IMR-90 (cell line): ENCODE results near the gene KRT80. TPM values are rescaled to one million over a fixed set of nuclear protein-coding genes. Genes with fewer than 3 reads are reported as not detected.

Source experiments
- ATAC-seq: fragments of 200-7000 bp; cut with Tn5 transposase; 2 replicates; pipeline ENCODE4 v1.9.1; 2020; ENCODE audit warnings: low read depth, mild to moderate bottlenecking, moderate library complexity
- BruUV-seq: library from RNA; stranded (reverse); fragments of 400-500 nt; replicated peaks from 2 replicates; lab custom pipeline; 2021; lab: Mats Ljungman, UMichigan
- CTCF ChIA-PET: fragments of 300-600 bp; formaldehyde crosslinking; extraction: SDS; loops from one replicate; lab custom pipeline; 2021; ENCODE audit warnings: antibody characterized with exemption; lab: Yijun Ruan, JAX
- POLR2A ChIA-PET: fragments of 300-600 bp; sonication (Branson Sonifier 250); formaldehyde crosslinking; loops from one replicate; lab custom pipeline; 2022; ENCODE audit warnings: antibody characterized with exemption; ENCODE audit not compliant: unreplicated experiment; lab: Charles Lee
- DNase-seq: peaks from one replicate; pipeline ENCODE4 v3.0.0; 2013
- H2AFZ ChIP-seq: replicated peaks from 2 replicates; pipeline ENCODE3; 2013; ENCODE audit warnings: low read length, mild to moderate bottlenecking; ENCODE audit not compliant: poor library complexity
- H2AK5ac ChIP-seq: 2 replicates; pipeline ENCODE4 v1.6.1; 2013; ENCODE audit warnings: low read depth, low read length, inconsistent platforms
- H2AK9ac ChIP-seq: replicated peaks from 2 replicates; pipeline ENCODE3; 2013; ENCODE audit warnings: mild to moderate bottlenecking, low read depth, low read length, moderate library complexity; ENCODE audit not compliant: poor library complexity
- H2BK120ac ChIP-seq: 2 replicates; pipeline ENCODE4 v1.6.1; 2013; ENCODE audit warnings: low read depth, low read length, inconsistent platforms
- H2BK15ac ChIP-seq: 3 replicates; pipeline ENCODE4 v1.6.1; 2013; ENCODE audit warnings: low read depth, low read length, inconsistent platforms
- H2BK20ac ChIP-seq: 2 replicates; pipeline ENCODE4 v1.6.1; 2013; ENCODE audit warnings: low read depth, mild to moderate bottlenecking, inconsistent platforms, low read length, moderate library complexity
- H2BK5ac ChIP-seq: 2 replicates; pipeline ENCODE4 v1.6.1; 2013; ENCODE audit warnings: mild to moderate bottlenecking, low read depth, low read length, inconsistent platforms; ENCODE audit not compliant: poor library complexity, severe bottlenecking
- H3K14ac ChIP-seq: replicated peaks from 2 replicates; pipeline ENCODE4 v1.6.1; 2013; ENCODE audit warnings: low read depth, low read length, inconsistent platforms
- H3K18ac ChIP-seq: 2 replicates; pipeline ENCODE4 v1.6.1; 2013; ENCODE audit warnings: low read depth, low read length, control low read depth
- H3K23ac ChIP-seq: 2 replicates; pipeline ENCODE4 v1.6.1; 2013; ENCODE audit warnings: low read depth, low read length, inconsistent platforms
- H3K27ac ChIP-seq: 2 replicates; pipeline ENCODE4 v1.5.1; 2013; ENCODE audit warnings: mild to moderate bottlenecking, control low read depth, low read length; ENCODE audit not compliant: insufficient read depth
- H3K27me3 ChIP-seq: 2 replicates; pipeline ENCODE4 v1.6.1; 2013; ENCODE audit warnings: low read length; ENCODE audit not compliant: control insufficient read depth, insufficient read depth
- H3K36me3 ChIP-seq: 2 replicates; pipeline ENCODE4 v1.6.1; 2013; ENCODE audit warnings: low read length, mixed read lengths; ENCODE audit not compliant: control insufficient read depth, insufficient read depth
- H3K4ac ChIP-seq: 2 replicates; pipeline ENCODE4 v1.6.1; 2013; ENCODE audit warnings: low read depth, low read length, inconsistent platforms
- H3K4me1 ChIP-seq: 2 replicates; pipeline ENCODE4 v1.6.1; 2013; ENCODE audit warnings: low read length, mixed read lengths; ENCODE audit not compliant: control insufficient read depth, insufficient read depth
- H3K4me2 ChIP-seq: 2 replicates; pipeline ENCODE4 v1.6.1; 2013; ENCODE audit warnings: low read depth, mild to moderate bottlenecking, control low read depth, low read length, moderate library complexity
- H3K4me3 ChIP-seq: 2 replicates; pipeline ENCODE4 v1.5.1; 2013; ENCODE audit warnings: low read depth, mild to moderate bottlenecking, control low read depth, low read length, moderate library complexity; ENCODE audit not compliant: insufficient read depth
- H3K56ac ChIP-seq: 2 replicates; pipeline ENCODE4 v1.6.1; 2013; ENCODE audit warnings: low read length, inconsistent platforms; ENCODE audit not compliant: insufficient read depth; ENCODE audit errors: extremely low read depth
- H3K79me1 ChIP-seq, 2 experiments: 2 replicates each; pipeline ENCODE4 v1.6.1; 2013; ENCODE audit warnings: low read length in 2 of 2, inconsistent platforms in 1 of 2, low read depth in 1 of 2
- H3K9ac ChIP-seq: 2 replicates; pipeline ENCODE4 v1.6.1; 2013; ENCODE audit warnings: low read depth, low read length, control low read depth
- H3K9me1 ChIP-seq: 2 replicates; pipeline ENCODE4 v1.6.1; 2013; ENCODE audit warnings: low read length, inconsistent platforms; ENCODE audit not compliant: insufficient read depth
- H3K9me3 ChIP-seq: 2 replicates; pipeline ENCODE4 v1.6.1; 2013; ENCODE audit warnings: low read length; ENCODE audit not compliant: control insufficient read depth, insufficient read depth
- H4K20me1 ChIP-seq: 2 replicates; pipeline ENCODE4 v1.6.1; 2013; ENCODE audit warnings: low read length, inconsistent platforms; ENCODE audit not compliant: insufficient read depth
- H4K5ac ChIP-seq: 2 replicates; pipeline ENCODE4 v1.6.1; 2013; ENCODE audit warnings: mild to moderate bottlenecking, low read depth, low read length, control low read depth
- H4K8ac ChIP-seq, 2 experiments: 2 replicates each; pipeline ENCODE4 v1.6.1; 2013; ENCODE audit warnings: low read depth in 2 of 2, low read length in 2 of 2, control low read depth in 1 of 2, inconsistent platforms in 1 of 2
- H4K91ac ChIP-seq: 2 replicates; pipeline ENCODE4 v1.6.1; 2013; ENCODE audit warnings: low read depth, low read length, inconsistent platforms; ENCODE audit not compliant: insufficient read depth
- BHLHE40 ChIP-seq: fragments of 150-350 bp; IDR thresholded peaks from 2 replicates; pipeline ENCODE4 v1.6.1; 2016; ENCODE audit warnings: mild to moderate bottlenecking, low read depth, low read length
- CEBPB ChIP-seq: IDR thresholded peaks from 2 replicates; pipeline ENCODE4 v1.6.1; 2012; ENCODE audit warnings: low read depth, low read length, improper control_type of control experiment
- CTCF ChIP-seq: conservative IDR thresholded peaks from 2 replicates; pipeline ENCODE4 v1.5.1; 2012; ENCODE audit warnings: mild to moderate bottlenecking, low read depth, low read length, improper control_type of control experiment
- ELK1 ChIP-seq: fragments of 150-350 bp; IDR thresholded peaks from 2 replicates; pipeline ENCODE4 v1.6.1; 2016; ENCODE audit warnings: low read depth, mild to moderate bottlenecking, low read length, moderate library complexity, borderline replicate concordance
- FOS ChIP-seq: fragments of 150-350 bp; IDR thresholded peaks from 2 replicates; pipeline ENCODE4 v1.6.1; 2016; ENCODE audit warnings: low read depth, low read length
- MAFK ChIP-seq: IDR thresholded peaks from 2 replicates; pipeline ENCODE4 v1.6.1; 2012; ENCODE audit warnings: low read depth, low read length, improper control_type of control experiment
- MAZ ChIP-seq: IDR thresholded peaks from 2 replicates; pipeline ENCODE4 v1.6.1; 2012; ENCODE audit warnings: low read depth, mild to moderate bottlenecking, low read length, improper control_type of control experiment, moderate library complexity, borderline replicate concordance
- NFE2L2 ChIP-seq: fragments of 150-350 bp; IDR thresholded peaks from 2 replicates; pipeline ENCODE4 v1.6.1; 2016; ENCODE audit warnings: low read depth, mild to moderate bottlenecking, low read length
- RAD21 ChIP-seq: IDR thresholded peaks from 2 replicates; pipeline ENCODE4 v1.6.1; 2012; ENCODE audit warnings: low read length, improper control_type of control experiment
- RFX5 ChIP-seq: IDR thresholded peaks from 2 replicates; pipeline ENCODE4 v1.8.0; 2012; ENCODE audit warnings: low read depth, mild to moderate bottlenecking, low read length, moderate library complexity
- SMC3 ChIP-seq: fragments of 150-350 bp; IDR thresholded peaks from 2 replicates; pipeline ENCODE4 v1.6.1; 2016; ENCODE audit warnings: low read depth, mild to moderate bottlenecking, antibody characterized with exemption, low read length, moderate library complexity
- USF2 ChIP-seq: fragments of 150-350 bp; IDR thresholded peaks from 2 replicates; pipeline ENCODE4 v1.6.1; 2017; ENCODE audit warnings: mild to moderate bottlenecking, antibody characterized with exemption, low read length, low read depth
- WGBS, 2 experiments: methylation state at CpG; one replicate each; pipeline versions ENCODE4 v1.1.5 to v1.1.7; 2013; ENCODE audit warnings: missing lambda C conversion rate in 2 of 2; ENCODE audit not compliant: insufficient read length in 1 of 2; ENCODE audit errors: extremely low coverage in 2 of 2; 5-methylcytosine and 5-hydroxymethylcytosine counted together
- dilution Hi-C: fragments of 300-500 bp; cut with HindIII; formaldehyde crosslinking; loops from one replicate; pipeline ENCODE4 v1.14.3; 2018; ENCODE audit warnings: low sequenced_read_pairs; ENCODE audit not compliant: unreplicated experiment
- in situ Hi-C: fragments of 300-500 bp; cut with MboI; formaldehyde crosslinking; loops from 3 replicates; pipeline ENCODE4 v1.14.3; 2019; ENCODE audit warnings: low sequenced_read_pairs, inconsistent platforms, mixed read lengths
- intact Hi-C: fragments of 100-400 bp; cut with micrococcal nuclease; formaldehyde crosslinking; loops from 2 replicates; pipeline ENCODE4 v1.10.0; 2022
- polyA plus RNA-seq, 3 experiments: library from polyadenylated mRNA; depleted of rRNA; stranded (reverse); fragments of >200 nt; gene quantifications; 2 replicates each; pipeline ENCODE4 v1.2.3, GENCODE V29; 2012; ENCODE audit warnings: low replicate concordance in 1 of 3
- total RNA-seq: library from RNA; depleted of rRNA; stranded (reverse); fragments of >200 nt; gene quantifications from 2 replicates; pipeline ENCODE4 v1.2.3, GENCODE V29; 2012

Gene KRT80
- total and polyA plus RNA-seq, 2 of the 4 experiments (the other 2 are of a cell fraction): 0.54 to 3.4 TPM

GRCh38 chr12:52149651-52150241 is 42.1 kb downstream of the KRT80 start:
- no peak for DNase-seq
- Histone ChIP-seq H3K79me1 (peaks cover 8 to 25% of the 10 kb centered on the region in 2 experiments; a peak in 3 of 4 replicates), H4K5ac (peak overlapping the region; percentile 1; the same call in 1 of the 2 replicates), H3K4me3 (no peak overlapping the region), H4K20me1 (no peaks in the 10 kb centered on the region), H2AK5ac (peak overlapping the region; percentile 100), H3K27ac (no peak overlapping the region), H3K9ac (no peak overlapping the region), H2AK9ac (peak overlapping the region; percentile 42), H4K91ac (peak overlapping the region; percentile 100), H2BK15ac (peak overlapping the region; percentile 99; the same call in 2 of the 3 replicates), H3K4me1 (peaks cover 38% of the 10 kb centered on the region), H2AFZ (peak overlapping the region; percentile 63), H3K9me1 (peaks cover 36% of the 10 kb centered on the region), H2BK5ac (peak overlapping the region; percentile 36), H3K23ac (peak overlapping the region; percentile 28; the same call in 1 of the 2 replicates), H3K4me2 (no peak overlapping the region), H3K9me3 (no peaks in the 10 kb centered on the region), H3K14ac (peak overlapping the region; percentile 46), H3K56ac (peak overlapping the region; percentile 33; the same call in 1 of the 2 replicates), H3K18ac (no peak overlapping the region), H3K36me3 (no peaks in the 10 kb centered on the region), H4K8ac (peak overlapping the region; percentile 75 to 99; a peak in 3 of 4 replicates), H2BK20ac (peak overlapping the region; percentile 99), H2BK120ac (peak overlapping the region; percentile 100), H3K4ac (peak overlapping the region; percentile 100), H3K27me3 (no peaks in the 10 kb centered on the region)
- ATAC-seq: no peak
- no TSS peak for BruUV-seq
- ChIA-PET POLR2A (no interaction called here), CTCF (no interaction called here)
- in situ Hi-C loops (loop anchor here (5.0 to 10.0 kb wide), 3 partner anchors 435 to 825 kb away; no protein-coding TSS in a partner anchor), dilution Hi-C loops (no loop called here), intact Hi-C loops (loop anchor here (2.0 to 5.0 kb wide), 2 partner anchors 731 to 833 kb away; no protein-coding TSS in a partner anchor)
- TF ChIP-seq CEBPB (no peak), MAZ (no peak), BHLHE40 (no peak), USF2 (no peak), MAFK (no peak), RFX5 (no peak), SMC3 (no peak), RAD21 (no peak), CTCF (no peak), NFE2L2 (no peak), FOS (no peak), ELK1 (no peak)
- 80% methylated on average over 4 of the region's 5 CpGs; no CpG with 5 or more reads in 1 of the 2 experiments for WGBS, 2 experiments
